Left lobe of liver (tissue), 2 donors: Measurements from ENCODE around the gene CTAGE1. TPM values are rescaled to one million over a fixed set of nuclear protein-coding genes. Genes with fewer than 3 reads are reported as not detected.
"Not testable (repeated sequence)": the region's sequence is repeated elsewhere in the genome, so short reads cannot be mapped to it uniquely, and the experiment has no call there.

Source experiments
- ATAC-seq: fragments of 200-7000 bp; cut with Tn5 transposase; one replicate; pipeline ENCODE4 v1.9.1; 2020; ENCODE audit warnings: mild to moderate bottlenecking, moderate library complexity
- DNase-seq: peaks from one replicate; pipeline ENCODE4 v3.0.0-alpha.2; 2020; ENCODE audit warnings: low spot score
- total RNA-seq: library from RNA; stranded (reverse); gene quantifications from one replicate; pipeline ENCODE4 v1.2.1, GENCODE V29; 2021
- donor health status: DM: no; HTN: no; CAD: no; lungs with moderate emphysema.
- donor health status: DM: no; HTN: yes; CAD: no.

Gene CTAGE1, protein sequence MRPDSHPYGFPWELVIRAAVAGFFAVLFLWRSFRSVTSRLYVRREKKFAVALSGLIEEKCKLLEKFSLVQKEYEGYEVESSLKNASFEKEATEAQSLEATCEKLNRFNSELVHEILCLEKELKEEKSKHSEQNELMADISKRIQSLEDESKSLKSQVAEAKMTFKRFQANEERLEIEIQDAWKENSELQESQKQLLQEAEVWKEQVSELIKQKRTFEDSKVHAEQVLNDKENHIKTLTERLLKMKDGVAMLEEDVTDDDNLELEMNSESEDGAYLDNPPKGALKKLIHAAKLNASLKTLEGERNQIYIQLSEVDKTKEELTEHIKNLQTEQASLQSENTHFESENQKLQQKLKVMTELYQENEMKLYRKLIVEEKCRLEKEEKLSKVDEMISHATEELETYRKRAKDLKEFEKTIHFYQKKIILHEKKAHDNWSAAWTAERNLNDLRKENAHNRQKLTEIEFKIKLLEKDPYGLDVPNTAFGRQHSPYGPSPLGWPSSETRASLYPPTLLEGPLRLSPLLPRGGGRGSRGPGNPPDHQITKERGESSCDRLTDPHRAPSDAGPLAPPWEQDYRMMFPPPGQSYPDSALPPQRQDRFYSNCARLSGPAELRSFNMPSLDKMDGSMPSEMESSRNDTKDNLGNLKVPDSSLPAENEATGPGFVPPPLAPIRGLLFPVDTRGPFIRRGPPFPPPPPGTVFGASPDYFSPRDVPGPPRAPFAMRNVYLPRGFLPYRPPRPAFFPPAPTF
- not detected for total RNA-seq

DNA sequence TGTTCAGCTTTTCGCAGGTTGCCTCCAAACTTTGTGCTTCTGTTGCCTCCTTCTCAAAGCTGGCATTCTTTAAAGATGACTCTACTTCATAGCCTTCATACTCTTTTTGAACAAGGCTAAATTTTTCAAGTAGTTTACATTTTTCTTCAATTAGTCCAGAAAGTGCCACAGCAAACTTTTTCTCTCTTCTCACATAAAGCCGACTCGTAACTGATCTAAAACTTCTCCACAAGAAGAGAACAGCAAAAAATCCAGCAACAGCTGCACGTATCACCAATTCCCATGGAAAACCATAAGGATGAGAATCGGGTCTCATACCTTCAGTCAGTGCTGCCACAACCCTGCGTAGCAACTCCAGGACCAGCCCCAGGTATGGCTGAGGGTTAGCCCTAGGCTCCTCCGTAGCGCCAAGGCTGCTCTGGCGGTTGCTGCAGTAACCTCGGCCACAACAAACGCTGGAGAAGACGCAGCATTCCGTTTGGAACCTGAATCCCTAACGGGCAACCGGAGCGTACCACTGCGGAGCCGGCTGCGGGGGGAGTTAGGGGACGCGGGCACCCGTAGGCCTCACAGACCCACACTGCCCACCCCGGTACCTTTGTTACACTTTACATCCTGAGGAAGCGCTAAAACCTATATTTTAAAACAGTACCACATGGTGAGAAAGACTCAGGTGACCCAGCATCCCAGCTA lies at the start of gene CTAGE1:
Gene CTAGE1, minus strand, starts transcription at position 420 of the 693 bp plus-strand sequence. Its CDS starts 104 bp downstream, at position 316.
- no peak for DNase-seq

DNA sequence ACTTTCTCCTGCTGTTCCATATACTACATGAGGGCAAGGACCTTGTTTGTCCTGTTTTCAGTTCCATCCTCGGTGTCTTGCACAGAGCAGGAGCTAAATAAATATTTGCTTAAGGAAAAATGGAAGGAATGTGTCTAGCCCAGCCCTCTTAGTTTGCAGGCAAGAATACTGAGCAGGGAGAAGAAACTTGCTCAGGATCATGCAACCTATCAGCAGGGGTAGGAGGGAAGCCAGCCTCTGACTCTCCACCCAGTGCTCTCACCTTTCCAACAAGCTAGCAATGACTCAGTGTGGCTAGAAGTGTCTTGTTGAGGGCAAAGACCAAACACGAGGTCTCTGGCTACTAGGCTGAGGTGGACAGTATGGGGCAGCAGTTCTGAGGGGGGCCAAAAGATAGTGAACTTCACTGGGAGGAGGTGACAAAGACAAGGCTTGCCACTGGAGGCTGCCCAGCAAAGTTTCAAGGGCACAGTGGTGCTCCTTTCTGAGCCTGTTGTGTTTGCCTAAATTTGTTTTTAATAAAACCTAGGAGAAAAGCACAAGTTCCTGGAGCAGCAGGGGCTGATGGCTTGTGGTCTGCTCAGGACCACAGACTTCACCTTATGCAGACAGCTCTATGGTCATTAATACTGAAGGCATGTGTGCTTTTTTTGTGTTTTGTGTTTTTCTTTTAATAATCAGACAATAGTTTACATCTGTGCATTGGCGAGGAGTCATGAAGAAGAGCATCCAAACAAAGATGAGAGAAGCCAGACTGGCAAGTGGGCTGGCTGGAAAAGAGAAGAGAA lies 49.1 kb upstream of the CTAGE1 start:
- DNase-seq, result no peak
- peak; percentile 73 for ATAC-seq

More for the DNA sequence above, at the start of gene CTAGE1:
- ATAC-seq, result no peak

DNA sequence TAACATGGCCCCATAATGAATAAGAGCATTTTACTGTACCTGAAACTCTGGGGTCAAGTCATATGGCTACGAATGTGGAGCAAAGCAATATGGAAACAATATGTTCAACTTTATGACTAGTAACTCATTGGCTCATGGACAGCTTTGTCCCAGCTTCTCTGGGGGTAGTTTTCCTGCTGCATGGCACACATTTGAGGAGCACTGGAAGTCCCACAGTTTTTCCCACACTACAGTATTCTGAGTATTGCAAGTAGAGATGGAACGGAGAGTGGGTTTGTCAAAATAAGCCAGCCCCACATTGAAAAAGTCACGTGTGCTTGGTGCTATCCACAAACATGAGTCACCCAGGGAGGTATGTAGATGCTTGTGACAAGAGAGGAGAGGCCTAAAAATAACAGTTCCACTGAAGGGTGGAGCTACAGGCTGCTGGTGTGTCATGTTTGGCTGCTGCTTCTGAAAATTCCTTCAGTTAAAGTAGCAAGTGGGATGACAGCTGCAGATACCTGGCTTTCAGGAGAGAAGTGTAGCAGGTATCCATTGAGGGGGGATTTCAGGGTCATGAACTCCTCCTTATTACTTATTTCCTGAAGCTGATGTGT lies 48.2 kb upstream of the CTAGE1 start:
- DNase-seq (no peak), ATAC-seq (peak; percentile 45)

DNA sequence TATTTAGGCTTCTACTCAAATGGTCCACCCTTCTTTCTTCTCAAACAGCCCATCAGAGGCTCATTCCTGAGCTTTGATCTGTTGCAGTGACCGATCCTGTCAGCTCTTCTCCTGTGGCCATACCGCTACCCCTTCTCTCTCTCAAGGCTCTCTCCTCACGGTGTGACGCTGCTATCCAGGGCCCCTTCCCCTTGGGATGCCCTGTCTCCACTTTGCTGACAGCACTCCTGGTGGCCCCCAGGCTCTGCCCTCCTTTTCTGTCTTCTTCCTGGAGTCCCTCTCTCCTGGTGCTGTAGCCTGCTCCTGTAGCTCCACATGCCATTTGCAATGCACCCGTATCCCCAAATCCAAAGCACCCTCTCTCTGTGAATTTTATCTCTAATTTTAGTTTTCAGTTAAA lies 45.4 kb upstream of the CTAGE1 start:
- no peak for DNase-seq

DNA sequence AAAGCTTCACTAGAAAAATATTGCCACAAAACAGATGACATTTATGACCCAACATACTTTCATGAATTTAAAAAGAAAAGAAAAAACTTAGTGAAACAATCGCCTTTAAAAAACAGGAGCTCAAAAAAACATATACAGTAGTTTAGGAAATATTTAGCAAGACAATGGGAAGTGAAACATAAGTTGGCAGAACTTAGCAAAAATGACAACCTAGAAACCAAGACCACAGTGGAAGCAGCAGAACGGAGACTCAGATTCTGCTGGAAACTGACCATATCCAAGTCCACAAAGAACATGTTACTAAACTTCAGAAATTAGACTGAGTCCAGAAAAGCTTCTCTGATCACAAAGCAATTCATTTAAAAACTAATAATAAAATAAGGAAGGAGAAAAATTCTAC lies 41.8 kb upstream of the CTAGE1 start:
- DNase-seq (no peak), ATAC-seq (no peak)

More for the DNA sequence above, 45.4 kb upstream of the CTAGE1 start:
- no peak for ATAC-seq

DNA sequence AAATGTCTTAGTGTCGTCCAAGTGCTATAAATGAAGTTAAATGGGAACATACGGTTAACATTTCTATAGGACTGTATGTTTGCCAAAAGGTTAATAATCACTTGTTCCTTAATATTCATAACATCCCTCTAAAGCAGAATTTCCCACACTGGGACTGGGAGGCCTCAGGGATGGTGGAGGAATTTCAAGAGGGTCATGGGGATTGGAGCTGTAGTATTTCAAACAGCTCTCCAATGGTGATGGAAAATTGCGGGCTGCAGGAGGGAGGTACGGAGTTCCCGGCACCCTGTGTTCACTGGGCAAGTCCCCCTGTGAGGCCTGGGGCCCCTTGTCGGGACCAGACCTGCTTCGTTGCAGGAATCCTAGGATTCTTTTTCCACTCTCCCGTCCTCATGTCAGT lies 39.8 kb upstream of the CTAGE1 start:
- DNase-seq (no peak), ATAC-seq (no peak)

DNA sequence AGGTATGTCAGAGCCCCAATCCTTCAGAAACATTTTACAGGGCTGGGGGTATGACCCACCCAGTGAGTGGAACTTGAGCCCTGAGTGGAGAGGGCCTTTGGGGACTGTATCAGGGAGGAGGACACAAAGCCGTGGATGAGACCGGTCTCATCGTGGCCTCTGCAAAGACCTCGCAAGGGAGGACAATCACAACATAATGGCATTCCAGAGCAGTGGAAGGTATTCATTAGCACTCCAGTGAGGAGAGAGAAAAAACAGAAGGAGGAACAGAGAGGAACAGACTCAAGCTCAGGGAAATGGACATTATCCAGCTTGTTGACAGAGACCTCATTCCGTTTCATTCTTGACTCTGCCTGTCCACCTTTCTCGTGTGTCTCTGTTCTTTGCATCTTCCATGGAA lies 38.8 kb upstream of the CTAGE1 start:
- ATAC-seq (no peak), DNase-seq (no peak)

DNA sequence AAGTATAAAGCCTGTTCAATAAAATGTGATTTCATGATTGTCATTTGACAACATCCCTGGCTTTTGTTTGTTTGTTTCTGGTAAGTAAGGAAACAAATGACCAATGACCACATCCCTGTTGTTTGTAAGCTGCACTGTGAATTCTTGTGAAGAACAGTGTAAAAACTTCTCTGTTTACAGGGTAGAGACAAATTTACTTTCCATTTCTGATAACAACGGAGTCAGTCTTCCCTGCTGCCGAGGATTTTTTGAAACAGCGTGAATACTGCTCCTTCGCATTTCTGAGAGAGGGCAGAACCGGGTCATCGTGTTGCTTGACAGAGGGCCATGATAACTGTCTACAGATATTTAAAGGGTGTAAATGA lies 38.4 kb upstream of the CTAGE1 start:
- DNase-seq, result no peak

DNA sequence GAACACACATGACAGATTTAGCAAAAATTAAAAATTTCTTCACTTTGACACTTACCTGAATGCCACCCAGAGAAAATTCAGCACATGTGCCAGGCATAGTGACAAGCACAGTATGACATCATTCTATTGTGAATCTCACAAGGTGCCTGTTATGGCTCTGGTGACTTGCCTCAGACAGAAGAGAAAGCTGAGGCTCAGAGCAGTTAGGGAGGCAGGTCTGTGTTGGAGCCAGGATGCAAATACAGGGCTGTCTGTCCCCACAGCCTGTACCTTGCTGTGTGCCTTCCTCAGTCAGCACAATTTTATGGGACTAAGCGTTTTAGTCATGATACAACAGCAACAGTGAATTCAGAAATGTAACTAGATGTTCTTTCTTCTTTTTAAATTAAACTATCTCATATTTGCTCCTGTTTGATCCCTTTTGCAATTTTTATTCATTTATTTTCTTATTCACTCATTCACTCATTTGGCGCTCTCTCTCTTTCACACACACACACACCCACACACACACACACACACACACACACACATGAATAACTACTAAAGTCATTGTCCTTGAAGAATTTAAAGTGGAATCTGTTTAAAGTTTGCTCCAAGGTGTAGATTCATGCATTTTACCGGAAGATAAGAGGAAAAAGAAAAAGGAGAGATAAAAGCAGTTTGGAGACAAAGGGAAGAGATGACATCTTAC lies 37.9 kb upstream of the CTAGE1 start:
- DNase-seq (no peak), ATAC-seq (no peak)

More for the DNA sequence above, 38.4 kb upstream of the CTAGE1 start:
- no peak for ATAC-seq

DNA sequence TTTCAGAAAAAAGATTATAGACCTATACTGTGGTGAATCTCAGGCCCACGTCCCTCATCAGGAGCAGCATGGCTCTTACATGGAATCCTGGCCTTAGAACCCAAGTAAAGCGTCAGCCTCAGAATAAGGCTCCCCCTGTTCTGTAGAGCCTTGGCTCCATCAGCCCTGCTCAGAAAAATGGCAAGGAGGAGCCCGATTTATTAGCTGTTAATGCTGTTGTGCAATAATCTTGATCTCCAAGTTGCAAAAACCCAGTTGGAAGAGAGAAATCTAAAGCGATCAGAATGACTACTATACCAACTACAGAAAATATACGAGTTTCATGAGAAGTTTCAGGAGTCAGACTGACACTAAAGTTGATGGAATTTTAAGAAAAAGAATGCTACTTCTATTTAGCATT lies 35.6 kb upstream of the CTAGE1 start:
- DNase-seq (no peak), ATAC-seq (no peak)

DNA sequence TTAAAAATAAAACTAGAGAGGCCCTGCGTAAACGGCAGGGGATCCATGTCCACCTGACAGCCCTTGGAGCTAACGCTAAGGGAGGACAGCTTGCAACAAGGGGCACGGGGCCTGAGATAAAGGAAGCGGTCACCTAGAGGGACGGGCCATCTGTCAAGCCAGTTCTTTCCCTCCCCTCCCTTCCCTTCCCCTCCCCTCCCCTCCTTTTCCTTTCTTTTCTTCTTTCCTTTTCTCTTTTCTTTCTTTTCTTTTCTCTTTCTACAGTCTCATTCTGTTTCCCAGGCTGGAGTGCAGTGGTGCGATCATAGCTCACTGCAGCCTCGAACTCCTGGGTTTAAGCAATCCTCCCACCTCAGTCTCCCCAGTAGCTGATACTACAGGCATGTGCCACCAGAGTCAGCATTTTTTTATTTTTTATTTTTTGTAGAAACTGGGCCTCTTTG lies 34.5 kb upstream of the CTAGE1 start:
- ATAC-seq (peak; percentile 46), DNase-seq (no peak)

DNA sequence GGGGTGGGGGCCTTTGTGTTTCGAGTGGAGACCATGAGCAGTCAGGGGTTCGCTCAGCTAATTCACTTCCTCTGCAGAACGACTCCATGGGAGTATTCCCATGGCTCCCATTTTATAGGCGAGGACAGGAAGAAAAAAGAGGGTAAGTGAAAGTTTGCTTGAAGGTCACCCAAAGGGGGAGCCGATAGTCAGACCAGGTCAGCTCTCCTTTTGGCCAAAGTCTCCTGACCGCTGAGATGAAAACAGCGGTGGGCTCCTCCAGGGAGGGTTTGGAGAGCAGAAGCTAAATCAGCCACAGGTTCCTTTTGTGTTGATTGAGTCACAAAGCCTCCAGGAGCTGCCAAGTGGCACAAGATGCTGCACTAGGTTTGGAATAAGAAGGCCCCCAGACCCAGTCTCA lies 34.1 kb upstream of the CTAGE1 start:
- peak; percentile 64 for ATAC-seq
- DNase-seq, result no peak

DNA sequence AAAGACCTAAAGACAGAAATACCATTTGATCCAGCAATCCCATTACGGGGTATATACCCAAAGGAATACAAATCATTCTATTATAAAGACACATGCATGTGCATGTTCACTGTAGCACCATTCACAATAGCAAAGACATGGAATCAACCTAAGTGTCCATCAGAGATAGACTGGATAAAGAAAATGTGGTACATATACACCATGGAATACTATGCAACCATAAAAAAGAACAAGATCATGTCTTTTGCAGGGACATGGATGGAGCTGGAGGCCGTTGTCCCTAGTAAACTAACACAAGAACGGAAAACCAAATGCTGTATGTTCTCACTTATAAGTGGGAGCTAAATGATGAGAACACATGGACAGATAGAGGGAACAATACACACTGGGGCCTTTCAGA lies 33.1 kb upstream of the CTAGE1 start:
- not testable (repeated sequence) for DNase-seq, ATAC-seq

DNA sequence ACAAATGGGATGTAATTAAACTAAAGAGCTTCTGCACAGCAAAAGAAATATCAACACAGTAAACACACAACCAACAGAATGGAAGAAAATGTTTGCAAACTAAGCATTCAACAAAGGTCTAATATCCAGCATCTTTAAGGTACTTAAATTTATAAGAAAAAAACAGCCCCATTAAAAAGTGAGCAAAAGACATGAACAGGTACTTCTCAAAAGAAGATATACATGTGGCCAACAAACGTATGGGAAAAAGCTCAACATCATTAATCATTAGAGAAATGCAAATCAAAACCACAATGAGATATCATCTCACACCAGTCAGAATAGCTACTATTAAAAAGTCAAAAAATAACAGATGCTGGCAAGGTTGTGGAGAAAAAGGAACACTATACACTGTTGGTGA lies 32.6 kb upstream of the CTAGE1 start:
- not testable (repeated sequence) for ATAC-seq, DNase-seq

DNA sequence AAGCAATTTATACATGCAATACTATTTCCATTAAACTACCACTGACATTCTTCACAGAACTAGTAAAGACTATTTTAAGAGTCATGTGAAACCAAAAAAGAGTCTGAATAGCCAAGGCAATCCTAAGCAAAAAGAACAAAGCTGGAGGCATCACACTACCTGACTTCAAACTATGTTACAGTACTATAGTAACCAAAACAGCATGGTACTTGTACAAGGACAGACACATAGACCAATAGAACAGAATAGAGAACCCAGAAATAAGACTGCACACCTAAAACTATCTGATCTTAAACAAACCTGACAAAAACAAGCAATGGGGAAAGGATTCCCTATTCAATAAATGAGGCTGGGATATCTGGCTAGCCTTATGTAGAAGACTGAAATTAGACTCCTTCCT lies 32.0 kb upstream of the CTAGE1 start:
- not testable (repeated sequence) for ATAC-seq, DNase-seq

DNA sequence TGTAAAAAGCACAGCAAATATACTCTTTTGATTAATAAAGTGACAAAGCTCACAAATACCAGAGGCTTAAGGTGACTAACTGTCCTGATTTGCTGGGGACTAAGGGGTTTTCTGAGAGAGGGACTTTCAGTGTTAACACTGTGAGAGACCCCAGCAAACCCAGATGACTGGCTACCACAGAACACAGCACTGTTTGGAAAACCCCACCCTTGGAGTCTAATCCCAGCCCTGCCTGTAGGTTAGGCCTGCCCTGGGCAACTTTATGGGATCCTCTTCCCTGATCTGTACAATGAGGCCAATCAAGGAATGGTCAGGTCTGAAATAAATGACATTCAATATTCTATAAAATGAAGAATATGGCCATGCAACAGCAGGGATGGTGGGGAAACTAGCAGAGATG lies 30.5 kb upstream of the CTAGE1 start:
- no peak for DNase-seq
- ATAC-seq, result peak; percentile 19

DNA sequence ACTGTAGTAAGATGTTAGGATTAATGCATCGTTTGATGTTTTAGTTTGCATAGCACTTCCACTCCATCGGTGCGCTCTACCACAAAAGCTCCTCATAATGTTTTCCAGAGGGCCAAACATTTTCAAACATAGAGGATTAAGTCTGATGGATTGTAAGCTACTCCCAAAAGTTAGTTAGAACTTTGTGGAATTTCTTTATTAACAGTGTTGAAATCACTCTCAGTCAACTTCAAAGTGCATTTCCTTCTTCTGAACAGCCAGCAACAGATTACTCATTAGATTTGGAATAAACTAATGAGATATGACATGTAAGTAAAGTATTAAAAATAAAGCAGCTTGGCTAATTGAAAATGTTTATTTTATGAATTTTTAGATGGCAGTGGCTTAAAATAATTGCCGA lies 30.1 kb upstream of the CTAGE1 start:
- ATAC-seq (peak; percentile 60), DNase-seq (no peak)

DNA sequence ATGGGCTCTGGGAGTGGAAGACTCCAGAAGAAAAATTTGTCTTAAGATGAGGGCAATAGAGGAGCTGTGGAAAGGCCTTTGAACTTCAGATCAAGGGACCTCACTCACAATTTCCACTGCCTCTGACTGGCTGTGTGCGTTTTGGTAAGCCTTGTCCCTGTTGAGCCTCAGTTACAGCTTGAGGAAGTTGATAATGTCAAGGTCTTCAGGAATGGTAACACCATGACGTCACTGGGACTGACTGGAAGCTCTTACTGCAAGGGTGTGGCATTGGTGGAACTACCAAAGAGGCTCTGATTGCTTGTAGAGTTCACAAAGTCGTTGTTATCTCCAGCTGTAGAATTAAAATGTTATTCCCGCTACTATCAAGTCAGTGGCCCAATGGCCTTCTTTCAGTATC lies 29.2 kb upstream of the CTAGE1 start:
- ATAC-seq (no peak), DNase-seq (no peak)

DNA sequence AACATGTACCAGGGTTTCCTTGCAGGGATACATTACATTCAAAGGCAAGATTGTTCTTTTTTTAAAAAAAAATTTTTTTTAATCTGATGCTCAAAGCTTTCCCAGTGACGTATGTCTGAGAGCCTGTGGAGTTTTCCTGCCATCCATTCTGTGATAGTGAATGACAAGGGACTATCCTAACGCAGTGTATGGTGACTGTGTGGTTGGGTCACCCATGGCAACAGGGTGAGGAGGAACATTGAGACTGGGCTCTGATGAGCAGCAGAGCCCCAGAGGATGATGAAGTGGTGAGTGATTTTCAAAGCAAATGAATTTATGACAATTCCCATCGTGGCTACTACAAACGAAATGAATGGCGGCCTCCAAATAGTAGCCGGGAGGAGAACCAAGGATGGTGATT lies 28.6 kb upstream of the CTAGE1 start:
- no peak for DNase-seq
- no peak for ATAC-seq

DNA sequence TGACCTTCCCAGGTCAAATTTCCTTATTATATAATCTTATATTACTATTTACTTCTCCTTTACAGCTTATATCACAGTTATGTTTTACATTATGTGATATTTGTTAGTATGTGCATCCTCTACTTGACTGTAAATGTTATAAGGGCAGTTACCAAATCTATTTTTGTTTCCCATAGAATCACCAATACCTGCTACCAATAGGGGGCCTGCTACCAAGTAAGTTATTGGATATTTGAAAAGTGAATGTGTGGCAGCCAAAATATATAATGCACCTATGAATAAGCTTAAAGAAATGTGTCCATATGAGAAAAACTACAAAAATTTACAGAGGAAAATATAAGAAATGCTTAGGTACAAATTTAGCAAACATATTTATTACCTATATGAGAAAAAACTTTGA lies 23.9 kb upstream of the CTAGE1 start:
- no peak for DNase-seq
- no peak for ATAC-seq
